HL-60 (cell line): ENCODE data around the gene ABCC8.

ENCODE experiments used
- DNase-seq, 2 experiments: peaks; one replicate each; pipeline ENCODE4 v3.0.0-alpha.2; 2010 to 2020; ENCODE audit warnings: low read depth in 1 of 2, low spot score in 1 of 2
- H3K27ac ChIP-seq: fragments of 250-450 bp; sonication (Bioruptor Pico); replicated peaks from 2 replicates; pipeline ENCODE4 v1.5.1; 2020; ENCODE audit warnings: mild to moderate bottlenecking, moderate library complexity
- H3K27me3 ChIP-seq: fragments of 250-450 bp; sonication (Bioruptor Pico); 2 replicates; pipeline ENCODE4 v1.5.1; 2021; ENCODE audit warnings: mild to moderate bottlenecking, moderate library complexity; ENCODE audit not compliant: insufficient read depth, poor library complexity, severe bottlenecking
- H3K4me3 ChIP-seq: replicated peaks from 2 replicates; pipeline ENCODE4 v1.5.1; 2011; ENCODE audit warnings: mild to moderate bottlenecking, control low read depth, low read length; ENCODE audit not compliant: insufficient read depth
- GABPA ChIP-seq: IDR thresholded peaks from 2 replicates; pipeline ENCODE4 v1.6.1; 2012; ENCODE audit warnings: low read depth
- POLR2AphosphoS5 ChIP-seq: IDR thresholded peaks from 2 replicates; pipeline ENCODE4 v1.6.1; 2012; ENCODE audit warnings: low read depth
- SPI1 ChIP-seq: IDR thresholded peaks from 2 replicates; pipeline ENCODE4 v1.6.1; 2012; ENCODE audit warnings: low read depth, mild to moderate bottlenecking, borderline replicate concordance
- TF ChIP-seq, protein P1 (sequence below): IDR thresholded peaks from 2 replicates; pipeline ENCODE4 v1.6.1; 2012; ENCODE audit warnings: low read depth; ENCODE audit not compliant: insufficient replicate concordance
- TF ChIP-seq, protein P2 (sequence below): IDR thresholded peaks from one replicate; pipeline ENCODE4 v1.5.1; 2011; ENCODE audit warnings: low read length, control low read depth, inconsistent platforms; ENCODE audit not compliant: insufficient read depth

The ABCC8 gene

DNA sequence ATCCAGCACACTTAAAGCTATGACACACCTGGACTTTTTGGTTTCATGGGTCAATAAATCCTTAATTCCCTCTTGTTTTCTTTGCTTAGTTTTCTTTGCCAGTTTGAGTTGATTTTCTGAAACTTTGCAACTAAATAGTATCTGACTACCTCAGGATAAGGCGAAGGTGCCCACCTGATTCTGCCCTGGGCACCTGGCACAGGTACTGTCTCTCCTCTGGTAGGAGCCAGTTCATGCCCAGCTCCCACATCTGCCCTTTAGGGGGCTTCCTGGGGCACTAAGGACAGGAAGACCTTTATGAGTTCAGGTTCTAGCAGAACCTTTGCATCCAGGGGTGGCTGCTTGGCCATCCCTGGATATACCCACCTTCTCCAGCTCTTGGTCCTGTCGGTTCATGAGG, 68.6 kb downstream of the ABCC8 start:
- Histone ChIP-seq H3K4me3 (no peak overlapping the region), H3K27me3 (peaks cover 6% of the 10 kb centered on the region), H3K27ac (no peak overlapping the region)
- no peak for TF ChIP-seq POLR2AphosphoS5
- TF ChIP-seq, protein P1, sequence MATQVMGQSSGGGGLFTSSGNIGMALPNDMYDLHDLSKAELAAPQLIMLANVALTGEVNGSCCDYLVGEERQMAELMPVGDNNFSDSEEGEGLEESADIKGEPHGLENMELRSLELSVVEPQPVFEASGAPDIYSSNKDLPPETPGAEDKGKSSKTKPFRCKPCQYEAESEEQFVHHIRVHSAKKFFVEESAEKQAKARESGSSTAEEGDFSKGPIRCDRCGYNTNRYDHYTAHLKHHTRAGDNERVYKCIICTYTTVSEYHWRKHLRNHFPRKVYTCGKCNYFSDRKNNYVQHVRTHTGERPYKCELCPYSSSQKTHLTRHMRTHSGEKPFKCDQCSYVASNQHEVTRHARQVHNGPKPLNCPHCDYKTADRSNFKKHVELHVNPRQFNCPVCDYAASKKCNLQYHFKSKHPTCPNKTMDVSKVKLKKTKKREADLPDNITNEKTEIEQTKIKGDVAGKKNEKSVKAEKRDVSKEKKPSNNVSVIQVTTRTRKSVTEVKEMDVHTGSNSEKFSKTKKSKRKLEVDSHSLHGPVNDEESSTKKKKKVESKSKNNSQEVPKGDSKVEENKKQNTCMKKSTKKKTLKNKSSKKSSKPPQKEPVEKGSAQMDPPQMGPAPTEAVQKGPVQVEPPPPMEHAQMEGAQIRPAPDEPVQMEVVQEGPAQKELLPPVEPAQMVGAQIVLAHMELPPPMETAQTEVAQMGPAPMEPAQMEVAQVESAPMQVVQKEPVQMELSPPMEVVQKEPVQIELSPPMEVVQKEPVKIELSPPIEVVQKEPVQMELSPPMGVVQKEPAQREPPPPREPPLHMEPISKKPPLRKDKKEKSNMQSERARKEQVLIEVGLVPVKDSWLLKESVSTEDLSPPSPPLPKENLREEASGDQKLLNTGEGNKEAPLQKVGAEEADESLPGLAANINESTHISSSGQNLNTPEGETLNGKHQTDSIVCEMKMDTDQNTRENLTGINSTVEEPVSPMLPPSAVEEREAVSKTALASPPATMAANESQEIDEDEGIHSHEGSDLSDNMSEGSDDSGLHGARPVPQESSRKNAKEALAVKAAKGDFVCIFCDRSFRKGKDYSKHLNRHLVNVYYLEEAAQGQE: no peak
- TF ChIP-seq SPI1: no peak
- no peak for DNase-seq

DNA sequence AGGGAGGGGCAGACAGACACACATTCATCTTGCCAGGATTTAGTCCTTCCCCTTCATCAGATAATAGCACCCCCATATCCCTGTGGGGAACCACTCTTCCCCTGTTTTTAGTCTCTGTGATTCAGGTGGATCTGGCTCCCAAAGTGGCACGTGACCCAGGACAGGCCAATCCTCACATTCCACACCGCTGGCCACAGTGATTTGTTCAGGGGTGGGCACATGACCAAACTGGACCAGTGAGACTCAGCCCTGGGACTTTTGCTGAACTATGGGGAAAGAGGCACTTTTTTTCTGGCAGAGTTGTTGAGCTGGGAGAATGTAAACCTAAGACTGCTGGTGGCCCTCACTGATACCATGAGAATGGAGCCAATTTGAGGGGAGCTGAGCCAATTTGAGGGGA, 69.1 kb downstream of the ABCC8 start:
- DNase-seq: no peak
- TF ChIP-seq GABPA (no peak), POLR2AphosphoS5 (no peak), SPI1 (no peak)
- TF ChIP-seq, protein P2, sequence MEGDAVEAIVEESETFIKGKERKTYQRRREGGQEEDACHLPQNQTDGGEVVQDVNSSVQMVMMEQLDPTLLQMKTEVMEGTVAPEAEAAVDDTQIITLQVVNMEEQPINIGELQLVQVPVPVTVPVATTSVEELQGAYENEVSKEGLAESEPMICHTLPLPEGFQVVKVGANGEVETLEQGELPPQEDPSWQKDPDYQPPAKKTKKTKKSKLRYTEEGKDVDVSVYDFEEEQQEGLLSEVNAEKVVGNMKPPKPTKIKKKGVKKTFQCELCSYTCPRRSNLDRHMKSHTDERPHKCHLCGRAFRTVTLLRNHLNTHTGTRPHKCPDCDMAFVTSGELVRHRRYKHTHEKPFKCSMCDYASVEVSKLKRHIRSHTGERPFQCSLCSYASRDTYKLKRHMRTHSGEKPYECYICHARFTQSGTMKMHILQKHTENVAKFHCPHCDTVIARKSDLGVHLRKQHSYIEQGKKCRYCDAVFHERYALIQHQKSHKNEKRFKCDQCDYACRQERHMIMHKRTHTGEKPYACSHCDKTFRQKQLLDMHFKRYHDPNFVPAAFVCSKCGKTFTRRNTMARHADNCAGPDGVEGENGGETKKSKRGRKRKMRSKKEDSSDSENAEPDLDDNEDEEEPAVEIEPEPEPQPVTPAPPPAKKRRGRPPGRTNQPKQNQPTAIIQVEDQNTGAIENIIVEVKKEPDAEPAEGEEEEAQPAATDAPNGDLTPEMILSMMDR: no peak
- TF ChIP-seq, protein P1: no peak
- peaks cover 6% of the 10 kb centered on the region for H3K27me3 ChIP-seq
- no peak overlapping the region for H3K27ac ChIP-seq
- no peak overlapping the region for H3K4me3 ChIP-seq

DNA sequence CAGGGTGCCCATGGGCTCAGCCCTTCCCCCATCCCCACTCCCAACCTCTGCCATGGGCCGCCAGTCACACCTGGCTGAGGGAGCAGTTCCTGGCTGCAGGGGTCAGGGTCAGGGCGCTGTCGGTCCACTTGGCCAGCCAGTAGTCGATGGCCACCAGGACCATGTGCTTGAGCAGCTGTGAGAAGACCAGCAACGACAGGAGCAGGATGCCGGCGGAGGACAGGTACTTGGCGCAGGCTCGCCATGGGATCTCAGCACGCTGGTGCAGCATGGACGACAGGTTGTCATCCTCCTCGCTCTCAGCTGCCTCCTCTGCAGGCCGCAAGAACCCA, 69.9 kb downstream of the ABCC8 start:
- H3K27me3 ChIP-seq: peaks cover 6% of the 10 kb centered on the region
- TF ChIP-seq GABPA (no peak), SPI1 (no peak), POLR2AphosphoS5 (no peak)
- TF ChIP-seq, protein P2: no peak
- TF ChIP-seq, protein P1: no peak
- H3K4me3 ChIP-seq: no peak overlapping the region
- H3K27ac ChIP-seq: no peak overlapping the region
- DNase-seq: no peak
